ENCODE results near the gene CACFD1.
A peak's percentile ranks its signal among the peaks of the same experiment; 100 is the strongest.

- no peak for TF ChIP-seq GATA3 (IDR thresholded peaks at IDR 0.05; ENCODE audit: low read depth, low read length)
- peak; percentile 52 for TF ChIP-seq GATA2 (IDR thresholded peaks at IDR 0.05; ENCODE audit: low read depth, low read length)
Measured at GRCh38 chr9:133505901-133506652, 46.3 kb downstream of the CACFD1 start.

Data from SH-SY5Y (cell line).